SW 1271 (cell line): ENCODE results near the gene LMTK3.

ENCODE experiments used
- DNase-seq, 2 experiments: peaks; one replicate each; lab custom pipeline; 2025; lab: John Stamatoyannopoulos, UW

The LMTK3 gene

DNA sequence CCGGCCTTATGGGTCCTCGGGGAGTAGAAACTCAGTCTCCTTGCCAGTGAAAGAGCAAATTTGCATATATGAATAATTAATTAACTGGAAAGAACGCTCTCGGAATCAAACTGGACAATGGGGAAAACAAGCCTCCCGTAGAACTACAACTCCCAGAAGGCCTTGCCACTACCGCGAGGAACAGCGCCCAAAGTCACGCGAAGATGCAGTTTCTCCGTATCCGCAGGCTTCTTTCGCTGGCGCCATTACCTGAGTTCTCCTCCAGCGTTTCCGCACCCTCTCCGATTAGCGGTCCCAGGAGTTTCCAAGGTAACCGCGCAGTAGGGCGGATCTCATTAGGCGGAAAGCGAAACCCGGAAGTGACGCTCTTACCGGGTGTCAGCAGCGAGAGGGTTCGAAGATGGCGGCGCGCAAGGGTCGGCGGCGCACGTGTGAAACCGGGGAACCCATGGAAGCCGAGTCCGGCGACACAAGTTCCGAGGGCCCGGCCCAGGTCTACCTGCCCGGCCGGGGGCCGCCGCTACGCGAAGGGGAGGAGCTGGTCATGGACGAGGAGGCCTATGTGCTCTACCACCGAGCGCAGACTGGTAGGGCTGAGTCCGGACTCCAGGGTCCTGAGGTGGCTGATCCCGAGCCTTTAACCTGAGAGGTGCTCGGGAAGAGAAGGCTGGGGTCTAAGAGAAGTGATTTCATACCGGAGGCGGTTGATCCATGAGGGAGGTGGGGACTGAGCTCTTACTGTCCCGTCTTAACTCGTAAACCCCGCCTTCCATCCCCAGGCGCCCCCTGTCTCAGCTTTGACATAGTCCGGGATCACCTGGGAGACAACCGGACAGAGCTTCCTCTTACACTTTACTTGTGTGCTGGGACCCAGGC, 65.8 kb downstream of the LMTK3 start, which contains the start of gene GRWD1:
TSS of gene GRWD1 (plus strand) at position 378 of the 876 bp plus-strand sequence. CDS start at position 401, 23 bp downstream.
- DNase-seq: peak; percentile 94

- peak in 1 of 2 experiments; percentile 93 for DNase-seq
Observed at GRCh38 chr19:48445256-48445605, 66.4 kb downstream of the LMTK3 start.

DNA sequence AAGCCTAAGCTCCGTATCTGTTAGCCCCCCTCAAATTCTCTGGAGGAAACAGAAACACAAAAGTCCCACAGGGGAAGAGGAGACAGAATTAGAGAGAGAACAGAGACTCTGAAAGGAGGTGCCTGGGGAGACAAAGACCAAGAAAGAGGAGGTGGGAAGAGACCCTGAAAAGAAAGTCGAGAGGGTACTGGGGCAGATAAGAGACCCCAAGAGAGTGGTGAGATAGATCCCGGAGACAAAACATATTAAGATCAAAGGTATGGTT, 66.8 kb downstream of the LMTK3 start:
- DNase-seq: no peak

GRCh38 chr19:48444129-48444935, 67.3 kb downstream of the LMTK3 start:
- no peak for DNase-seq

- DNase-seq: no peak
Observed at GRCh38 chr19:48443731-48444128, 67.9 kb downstream of the LMTK3 start.

GRCh38 chr19:48443256-48443655, 68.4 kb downstream of the LMTK3 start:
- DNase-seq: no peak

DNA sequence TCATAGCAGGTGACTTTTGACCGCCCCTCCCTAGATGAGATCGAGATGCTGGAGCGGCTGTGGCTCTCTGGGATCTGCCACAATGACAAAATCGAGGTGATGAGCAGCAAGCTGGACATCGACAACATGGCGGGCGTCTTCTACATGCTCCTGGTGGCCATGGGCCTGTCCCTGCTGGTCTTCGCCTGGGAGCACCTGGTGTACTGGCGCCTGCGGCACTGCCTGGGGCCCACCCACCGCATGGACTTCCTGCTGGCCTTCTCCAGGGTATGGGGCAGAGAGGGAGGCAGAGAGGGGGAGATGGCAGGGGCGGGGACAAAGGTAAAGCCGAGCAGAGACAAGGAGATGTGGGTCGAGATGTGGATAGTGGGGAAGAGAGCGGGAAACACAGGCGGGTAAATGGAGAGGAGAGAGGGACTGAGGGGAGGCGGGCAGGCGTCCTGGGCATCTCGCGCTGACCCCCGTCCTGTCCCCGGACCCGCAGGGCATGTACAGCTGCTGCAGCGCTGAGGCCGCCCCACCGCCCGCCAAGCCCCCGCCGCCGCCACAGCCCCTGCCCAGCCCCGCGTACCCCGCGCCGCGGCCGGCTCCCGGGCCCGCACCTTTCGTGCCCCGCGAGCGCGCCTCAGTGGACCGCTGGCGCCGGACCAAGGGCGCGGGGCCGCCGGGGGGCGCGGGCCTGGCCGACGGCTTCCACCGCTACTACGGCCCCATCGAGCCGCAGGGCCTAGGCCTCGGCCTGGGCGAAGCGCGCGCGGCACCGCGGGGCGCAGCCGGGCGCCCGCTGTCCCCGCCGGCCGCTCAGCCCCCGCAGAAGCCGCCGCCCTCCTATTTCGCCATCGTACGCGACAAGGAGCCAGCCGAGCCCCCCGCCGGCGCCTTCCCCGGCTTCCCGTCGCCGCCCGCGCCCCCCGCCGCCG, 69.3 kb downstream of the LMTK3 start:
- no peak for DNase-seq

DNA sequence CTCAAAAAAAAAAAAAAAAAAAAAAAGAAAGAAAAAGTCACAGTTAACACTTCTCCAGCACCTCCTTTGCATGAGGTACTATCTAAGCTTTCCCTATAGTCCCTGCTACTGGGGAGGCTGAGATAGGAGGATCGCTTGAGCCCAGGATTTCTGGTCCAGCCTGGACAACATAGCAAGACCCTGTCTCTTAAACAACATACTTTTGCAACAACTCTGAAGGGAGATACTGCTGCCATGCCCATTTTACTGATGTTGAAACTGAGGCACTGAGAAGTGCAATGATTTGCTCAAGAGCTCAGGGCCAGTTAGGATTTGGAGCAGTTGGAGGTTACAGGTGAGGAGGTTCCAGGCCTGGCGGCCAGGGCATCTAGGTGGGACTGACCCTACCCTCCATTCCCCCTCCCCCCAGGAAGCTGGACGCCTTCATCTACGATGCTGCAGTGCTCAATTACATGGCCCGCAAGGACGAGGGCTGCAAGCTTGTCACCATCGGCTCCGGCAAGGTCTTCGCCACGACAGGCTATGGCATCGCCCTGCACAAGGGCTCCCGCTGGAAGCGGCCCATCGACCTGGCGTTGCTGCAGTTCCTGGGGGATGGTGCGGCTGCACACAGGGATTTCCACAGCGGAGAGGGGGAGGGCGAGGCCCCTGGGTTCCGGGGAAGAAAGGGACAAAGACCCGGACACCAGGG, 70.1 kb downstream of the LMTK3 start:
- no peak for DNase-seq

GRCh38 chr19:48436586-48436985, 75.0 kb downstream of the LMTK3 start:
- DNase-seq: no peak
